IMR-90 (cell line): ENCODE results near the gene PLD5.

Source experiments
- MAZ ChIP-seq: IDR thresholded peaks from 2 replicates; pipeline ENCODE4 v1.6.1; 2012; ENCODE audit warnings: low read depth, mild to moderate bottlenecking, low read length, improper control_type of control experiment, moderate library complexity, borderline replicate concordance
- TF ChIP-seq, protein P1 (sequence below): conservative IDR thresholded peaks from 2 replicates; pipeline ENCODE4 v1.5.1; 2012; ENCODE audit warnings: mild to moderate bottlenecking, low read depth, low read length, improper control_type of control experiment

DNA sequence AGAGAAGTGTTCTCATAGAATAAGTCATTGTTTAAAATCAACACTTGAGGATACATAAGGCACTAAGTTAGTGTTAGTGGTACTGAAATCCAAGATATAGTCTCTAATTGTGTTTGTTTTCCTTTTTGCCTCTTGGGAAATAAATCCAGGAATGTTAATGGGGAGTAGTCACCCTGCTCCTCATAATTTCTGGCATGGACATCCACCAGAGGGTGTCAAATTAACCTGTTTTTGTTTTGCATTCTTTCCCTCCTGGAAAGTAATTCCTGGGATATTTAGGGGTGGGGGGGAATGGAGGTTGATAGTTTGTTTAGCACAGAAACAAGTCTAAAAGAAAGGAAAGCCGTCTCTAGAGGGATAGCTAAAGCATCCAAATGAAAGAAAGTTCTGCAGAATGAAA, 437.8 kb downstream of the PLD5 start:
- TF ChIP-seq, protein P1, sequence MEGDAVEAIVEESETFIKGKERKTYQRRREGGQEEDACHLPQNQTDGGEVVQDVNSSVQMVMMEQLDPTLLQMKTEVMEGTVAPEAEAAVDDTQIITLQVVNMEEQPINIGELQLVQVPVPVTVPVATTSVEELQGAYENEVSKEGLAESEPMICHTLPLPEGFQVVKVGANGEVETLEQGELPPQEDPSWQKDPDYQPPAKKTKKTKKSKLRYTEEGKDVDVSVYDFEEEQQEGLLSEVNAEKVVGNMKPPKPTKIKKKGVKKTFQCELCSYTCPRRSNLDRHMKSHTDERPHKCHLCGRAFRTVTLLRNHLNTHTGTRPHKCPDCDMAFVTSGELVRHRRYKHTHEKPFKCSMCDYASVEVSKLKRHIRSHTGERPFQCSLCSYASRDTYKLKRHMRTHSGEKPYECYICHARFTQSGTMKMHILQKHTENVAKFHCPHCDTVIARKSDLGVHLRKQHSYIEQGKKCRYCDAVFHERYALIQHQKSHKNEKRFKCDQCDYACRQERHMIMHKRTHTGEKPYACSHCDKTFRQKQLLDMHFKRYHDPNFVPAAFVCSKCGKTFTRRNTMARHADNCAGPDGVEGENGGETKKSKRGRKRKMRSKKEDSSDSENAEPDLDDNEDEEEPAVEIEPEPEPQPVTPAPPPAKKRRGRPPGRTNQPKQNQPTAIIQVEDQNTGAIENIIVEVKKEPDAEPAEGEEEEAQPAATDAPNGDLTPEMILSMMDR, result no peak
- TF ChIP-seq MAZ, result no peak
